Activated naive CD4-positive, alpha-beta T cell treated with anti-CD3 and anti-CD28 coated beads, Interleukin-2, amount 50 U/mL, for 16 hours (primary cell): ENCODE data around the gene ULK3.

Experiments
- DNase-seq: peaks from one replicate; pipeline ENCODE4 v3.0.0-alpha.2; 2020

The ULK3 gene

DNA sequence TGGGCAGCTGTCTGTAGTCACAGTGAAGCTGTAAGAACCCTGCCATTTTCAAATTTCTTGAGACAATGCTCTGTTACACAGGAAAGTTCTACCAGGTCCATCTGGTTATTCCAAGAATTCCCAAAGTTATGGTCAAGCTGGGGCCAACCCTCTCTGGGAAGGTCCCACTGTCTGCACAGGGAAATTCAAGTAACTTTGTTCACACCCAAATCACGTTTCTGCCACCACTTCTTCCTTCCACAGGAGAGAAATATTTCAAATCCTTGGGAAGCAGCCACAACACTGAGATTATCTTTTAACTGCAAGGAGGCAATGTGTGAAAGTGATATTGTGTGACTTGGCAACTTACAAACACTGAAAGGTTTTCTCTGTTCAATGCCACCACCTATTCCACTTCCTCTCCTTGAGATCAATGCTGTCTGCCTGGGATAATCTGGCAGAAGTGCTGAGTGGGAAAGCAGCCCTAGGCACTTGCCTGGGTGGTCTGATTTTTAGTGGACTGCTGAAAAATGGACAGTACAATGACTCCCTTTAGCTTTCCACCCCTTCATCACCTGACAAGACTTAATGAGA lies 24.6 kb upstream of the ULK3 start:
- no peak for DNase-seq

DNA sequence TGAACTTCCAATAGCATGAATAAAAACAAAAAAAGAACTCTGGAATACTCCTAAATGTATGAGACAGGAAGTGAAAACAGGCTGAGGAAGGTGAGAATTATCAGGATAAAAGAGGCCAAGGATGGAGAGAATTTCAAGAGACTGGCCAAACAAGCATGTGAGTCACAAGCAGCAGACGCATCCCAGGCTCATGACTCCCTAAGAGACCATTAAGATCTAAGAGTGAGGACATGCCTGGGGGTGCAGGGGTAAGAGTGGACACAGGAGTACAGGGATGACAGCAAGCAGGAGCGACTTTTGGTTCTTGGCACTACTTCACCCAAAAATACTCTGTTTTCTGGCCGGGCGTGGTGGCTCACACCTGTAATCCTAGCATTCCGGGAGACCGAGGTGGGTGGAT lies 23.1 kb upstream of the ULK3 start:
- DNase-seq, result no peak

DNA sequence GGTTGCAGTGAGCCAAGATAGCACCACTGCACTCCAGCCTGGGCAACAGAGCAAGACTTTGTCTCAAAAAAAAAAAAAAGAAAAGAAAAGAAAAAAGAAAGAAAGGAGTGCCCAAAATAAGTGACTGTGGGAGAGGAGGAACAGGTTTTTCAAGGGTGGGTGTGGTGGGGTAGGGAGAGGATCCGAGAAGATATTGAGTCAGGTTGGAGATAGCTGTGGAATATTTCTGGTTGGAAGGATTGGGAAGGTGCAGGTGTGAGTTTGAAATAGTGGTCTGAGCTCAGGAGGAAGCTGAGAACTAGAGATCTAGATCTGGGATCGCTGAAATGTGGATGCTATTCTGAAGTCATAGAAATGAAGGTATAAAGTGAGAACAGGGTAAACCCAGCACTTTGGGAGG lies 22.4 kb upstream of the ULK3 start:
- no peak for DNase-seq

DNA sequence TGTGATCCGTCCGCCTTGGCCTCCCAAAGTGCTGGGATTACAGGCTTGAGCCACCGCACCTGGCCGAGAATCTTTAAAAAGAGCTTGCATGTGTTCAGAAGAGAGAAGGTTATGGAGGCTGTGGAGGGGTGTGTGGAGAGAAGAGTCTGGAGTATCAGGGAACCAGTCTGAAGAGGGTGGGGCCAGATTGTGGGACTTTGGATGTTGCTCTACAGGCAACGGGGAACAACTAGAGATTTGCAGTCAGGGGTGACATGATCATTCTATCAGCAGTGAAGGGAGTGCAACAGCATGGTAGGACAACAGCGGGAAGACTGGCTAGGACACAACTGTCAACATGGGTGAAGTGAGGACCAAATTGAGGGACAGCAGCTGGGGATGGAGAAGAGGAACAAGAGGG lies 21.3 kb upstream of the ULK3 start:
- no peak for DNase-seq

DNA sequence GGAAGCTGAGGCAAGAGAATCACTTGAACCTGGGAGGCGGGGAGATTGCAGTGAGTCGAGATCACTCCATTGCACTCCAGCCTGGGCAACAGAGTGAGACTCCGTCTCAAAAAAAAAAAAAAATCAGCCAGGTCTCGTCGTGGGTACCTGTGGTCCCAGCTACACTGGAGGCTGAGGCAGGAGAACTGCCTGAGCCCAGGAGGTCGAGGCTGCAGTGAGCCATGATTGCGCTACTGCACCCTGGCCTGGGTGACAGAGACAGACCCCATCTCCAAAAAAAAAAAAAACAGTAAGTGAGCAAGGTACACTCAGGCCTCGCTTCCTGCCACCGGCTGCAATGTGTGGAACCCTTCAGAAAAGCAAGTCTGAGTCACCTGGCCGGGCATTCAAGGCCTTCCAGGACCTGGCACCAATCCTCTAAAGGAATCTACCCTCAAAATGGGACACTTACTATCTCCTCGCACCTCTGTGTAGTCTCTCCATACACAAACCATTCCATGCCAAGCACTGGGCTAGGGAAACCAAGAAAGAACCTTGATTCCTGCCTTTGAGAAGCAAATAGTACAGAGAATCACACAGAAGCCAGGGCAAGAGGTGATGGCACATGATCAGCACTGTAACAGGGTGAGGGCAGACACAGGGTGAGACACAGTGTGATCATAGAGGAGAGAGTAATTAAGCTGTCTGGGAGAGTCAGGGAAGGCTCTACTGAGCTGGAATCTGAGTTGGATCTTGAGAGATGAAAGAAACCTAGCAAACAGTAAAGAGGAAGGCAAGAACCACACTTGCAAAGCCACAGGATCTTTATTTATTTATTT lies 20.5 kb upstream of the ULK3 start:
- no peak for DNase-seq

DNA sequence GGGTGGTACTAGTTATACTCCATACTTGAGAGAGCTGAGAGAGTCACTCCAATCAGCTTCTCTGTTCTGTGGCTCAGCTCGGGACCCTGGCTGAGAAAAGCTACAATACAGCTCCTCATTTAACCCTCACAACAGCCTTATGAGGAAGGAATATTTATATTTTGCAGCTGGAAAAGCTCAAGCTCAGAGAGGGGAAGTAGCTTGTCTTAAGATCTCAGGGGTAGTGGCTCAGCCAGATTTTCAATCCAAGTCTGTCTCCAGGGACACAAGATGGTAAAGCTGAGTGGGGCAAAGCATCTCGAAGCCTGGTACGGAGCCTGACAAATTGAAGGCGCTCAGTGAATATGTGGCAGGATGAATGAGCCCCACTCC lies 15.4 kb upstream of the ULK3 start:
- no peak for DNase-seq

DNA sequence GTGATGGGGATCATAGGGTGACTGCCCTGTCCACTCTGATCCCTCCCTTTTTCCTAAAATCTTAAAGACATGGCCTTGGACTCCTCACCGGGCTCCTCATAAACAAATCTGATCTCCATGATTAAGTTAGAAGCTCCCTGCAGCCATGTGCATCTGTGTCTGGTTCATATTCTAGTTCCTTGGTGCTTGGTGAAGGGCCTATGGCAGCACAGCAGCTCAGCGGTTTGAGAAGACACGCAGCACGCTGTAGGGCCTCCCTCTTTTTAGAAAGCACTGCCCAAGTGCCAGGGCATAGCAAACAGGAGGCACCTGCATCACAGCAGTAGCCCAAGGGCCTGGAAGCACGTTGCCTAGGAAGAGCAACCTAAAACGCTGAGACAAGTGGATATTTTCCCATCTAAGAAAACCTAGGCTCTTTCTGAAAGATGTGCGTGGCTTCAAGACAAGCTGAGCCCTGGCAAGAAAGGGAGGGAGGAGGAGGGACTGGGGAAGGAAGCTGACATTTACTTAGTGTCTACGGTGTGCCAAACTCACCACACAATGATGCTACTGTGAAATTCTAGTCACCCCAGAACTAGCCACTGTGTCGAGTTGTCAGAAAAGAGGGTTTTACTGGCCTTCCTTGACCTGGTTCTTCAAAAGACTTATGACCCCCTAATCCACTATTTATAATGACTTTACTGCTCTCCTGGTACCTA lies 14.9 kb upstream of the ULK3 start:
- DNase-seq, result no peak

DNA sequence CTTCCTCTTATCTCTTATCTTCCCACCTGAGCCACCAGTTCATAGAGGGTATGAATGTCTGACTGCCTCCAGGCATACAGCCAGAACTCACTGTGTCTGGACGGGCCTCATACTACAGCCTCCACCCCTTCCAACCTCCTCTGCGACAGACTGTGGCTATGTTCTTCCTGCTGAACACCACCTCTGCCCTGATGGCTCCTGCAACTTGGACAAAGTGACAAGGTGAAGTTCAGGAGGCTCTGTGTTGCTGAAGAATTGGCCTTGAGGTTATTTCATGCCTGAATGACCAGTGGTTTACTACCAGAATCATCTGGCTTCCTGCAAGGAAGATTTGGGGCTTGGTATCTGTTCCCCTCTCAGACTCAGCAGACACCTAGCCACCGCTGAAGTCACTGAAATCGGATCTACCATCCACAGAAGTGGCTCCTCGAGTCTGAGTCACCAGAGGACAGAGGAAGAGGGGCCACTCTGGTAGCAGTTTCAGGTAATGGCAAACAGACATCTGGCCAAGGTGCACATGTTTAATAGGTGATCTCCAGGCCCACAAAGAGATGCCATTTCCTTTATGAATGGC lies 14.2 kb upstream of the ULK3 start:
- no peak for DNase-seq

DNA sequence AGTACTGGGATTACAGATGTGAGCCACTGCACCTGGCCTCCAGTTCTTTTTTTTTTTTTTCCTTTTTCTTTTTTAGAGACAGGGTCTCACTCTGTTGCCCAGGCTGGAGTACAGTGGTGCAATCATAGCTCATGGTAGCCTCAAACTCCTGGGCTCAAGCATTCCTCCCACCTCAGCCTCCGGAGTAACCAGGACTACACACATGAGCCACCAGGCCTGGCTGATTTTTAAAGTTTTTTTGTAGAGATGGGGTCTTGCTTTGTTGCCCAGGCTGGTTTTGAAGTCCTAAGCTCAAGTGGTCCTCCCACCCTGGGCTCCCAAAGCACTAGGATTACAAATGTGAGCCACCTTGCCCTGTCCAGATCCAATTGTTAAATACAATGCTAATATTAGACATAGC lies 13.6 kb upstream of the ULK3 start:
- DNase-seq, result no peak

DNA sequence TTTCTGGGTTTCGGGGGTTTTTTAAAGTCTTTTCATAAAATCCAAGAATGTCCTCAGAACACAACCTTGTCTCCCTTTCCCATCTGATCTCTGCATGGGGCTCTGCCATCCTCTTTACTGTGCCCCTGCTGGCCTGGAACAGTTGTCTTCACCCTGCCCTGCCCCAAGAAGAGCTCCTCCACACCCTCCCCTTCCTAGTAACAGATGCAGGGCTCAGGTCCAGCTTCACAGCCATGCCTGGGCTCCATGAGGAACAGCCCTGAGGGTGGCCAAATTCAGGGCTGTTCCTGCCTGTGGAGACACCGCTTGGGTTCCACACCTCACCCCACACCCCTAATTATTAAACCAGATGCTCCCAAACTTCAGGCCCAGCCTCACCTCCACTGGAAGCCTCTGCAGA lies 12.9 kb upstream of the ULK3 start:
- no peak for DNase-seq

DNA sequence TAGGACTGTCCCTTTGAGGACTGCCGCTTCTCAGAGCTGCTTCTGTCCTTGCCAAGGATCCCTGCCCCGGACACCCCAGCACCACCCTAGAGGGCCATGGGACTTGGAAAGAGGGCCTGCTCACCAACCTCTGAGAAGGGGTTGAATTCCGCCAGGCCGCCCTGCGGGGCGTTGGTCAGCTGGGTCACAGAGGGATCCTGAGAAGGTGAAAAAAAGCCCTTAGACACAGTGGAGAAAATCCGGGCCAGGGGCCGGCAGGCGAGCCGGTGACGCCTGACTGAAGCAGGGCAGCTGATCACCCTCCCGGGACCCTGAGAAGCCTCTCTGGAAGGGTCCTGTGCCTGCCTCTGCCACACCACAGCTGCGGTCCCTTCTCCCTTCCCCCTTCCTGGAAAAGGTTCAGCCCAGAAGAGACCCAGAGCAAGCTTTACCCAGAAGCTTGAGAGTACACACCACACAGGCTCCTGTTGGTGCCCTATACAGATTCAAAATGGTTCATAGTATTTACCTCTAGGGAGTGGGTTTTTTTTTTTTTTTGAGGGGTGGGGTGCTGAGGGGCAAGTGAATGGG lies 11.6 kb upstream of the ULK3 start:
- no peak for DNase-seq

DNA sequence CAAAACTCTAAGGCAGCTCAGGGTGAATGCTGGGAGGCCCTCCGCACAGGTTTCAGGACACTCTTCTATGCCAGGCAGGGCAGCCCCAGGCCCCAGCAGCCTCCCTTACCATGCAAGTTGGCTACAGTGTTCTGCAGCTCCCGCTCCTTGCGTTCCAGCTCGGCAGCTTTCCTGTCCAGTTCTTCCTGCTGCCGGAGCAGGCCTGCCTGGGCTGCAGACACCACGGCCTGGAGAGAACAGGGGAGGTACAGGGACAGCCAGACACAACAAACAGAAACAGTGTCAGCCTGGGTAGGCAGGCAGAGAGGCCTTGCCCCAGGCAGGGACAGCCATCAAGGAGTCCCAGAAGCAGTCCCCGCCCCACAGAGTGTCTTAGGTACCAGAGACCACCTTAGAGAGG lies 9.0 kb upstream of the ULK3 start:
- DNase-seq, result no peak

DNA sequence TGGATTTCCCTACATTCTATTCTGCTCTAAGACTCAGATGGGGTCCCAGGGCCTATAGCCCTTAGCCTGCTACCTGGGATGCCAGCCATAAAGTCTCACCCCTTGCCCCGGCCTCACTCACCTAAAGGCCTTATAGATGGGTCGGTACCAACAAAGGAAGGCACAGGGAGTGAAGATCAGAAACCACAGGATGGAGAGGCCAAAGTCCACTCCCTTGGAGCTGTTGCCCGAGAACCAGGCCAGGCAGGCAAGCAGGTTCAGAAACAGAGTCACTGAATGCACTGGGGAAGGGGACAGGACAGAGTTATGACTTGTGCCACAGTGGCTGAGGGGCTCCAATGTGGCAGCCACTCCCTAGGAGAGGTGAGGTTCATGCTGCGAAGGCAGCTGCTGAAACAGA lies 7.4 kb upstream of the ULK3 start:
- no peak for DNase-seq

DNA sequence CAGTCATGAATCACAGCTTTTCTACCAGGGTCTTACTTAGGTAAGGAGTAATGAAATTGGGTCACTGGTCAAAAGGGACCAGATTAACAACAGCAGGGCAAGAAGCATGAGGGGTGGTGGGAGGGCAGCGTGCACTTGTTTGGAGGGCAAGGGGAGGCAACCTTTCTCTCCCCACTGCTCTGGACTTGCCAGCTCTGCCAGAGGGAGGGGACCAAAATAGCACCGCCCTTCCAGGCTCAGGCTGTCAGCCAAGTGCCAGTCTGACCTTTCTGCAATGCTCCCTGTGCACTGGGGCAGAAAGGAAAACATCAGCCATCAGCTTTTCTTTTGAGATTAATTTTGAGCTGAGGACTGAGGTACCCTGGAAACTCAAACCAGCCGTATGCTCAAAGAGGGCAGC lies 4.5 kb upstream of the ULK3 start:
- DNase-seq, result no peak

DNA sequence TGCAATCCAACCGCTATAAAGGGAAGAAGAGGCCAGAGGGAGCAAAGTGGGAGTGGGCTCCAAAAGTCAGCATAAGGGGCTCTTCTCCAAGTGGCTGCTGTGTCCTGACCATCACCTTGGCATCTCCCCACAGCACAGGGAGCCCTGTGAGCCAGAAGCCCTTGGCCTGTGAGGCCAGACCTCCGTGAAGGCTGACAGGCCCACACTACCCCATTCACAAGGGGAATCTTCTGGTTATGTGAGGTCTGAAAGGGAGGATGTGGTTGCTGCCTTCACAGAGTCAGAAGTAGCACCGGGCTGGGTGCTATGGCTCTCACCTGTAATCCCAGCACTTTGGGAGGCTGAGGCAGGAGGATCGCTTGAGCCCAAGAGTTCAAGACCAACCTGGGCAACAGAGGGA lies 2.6 kb upstream of the ULK3 start:
- DNase-seq, result no peak

DNA sequence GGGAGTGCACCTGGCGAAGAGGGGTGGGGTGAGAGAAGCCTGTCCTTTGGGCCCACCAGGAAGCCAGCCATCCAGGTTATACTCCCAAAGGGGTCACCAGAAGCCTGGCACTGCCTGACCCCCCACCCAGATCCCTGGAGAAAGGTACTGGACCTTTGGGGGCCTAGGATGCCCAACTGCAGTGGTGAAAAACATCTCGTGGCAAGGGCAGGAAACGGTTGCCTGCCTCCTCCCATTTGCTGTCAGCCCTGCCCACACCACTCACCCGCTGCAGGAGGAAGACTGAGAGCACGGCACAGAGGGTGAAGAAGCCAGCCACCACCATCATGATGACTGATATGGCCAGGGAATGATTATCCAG lies 2.2 kb upstream of the ULK3 start:
- peak; percentile 62 for DNase-seq

DNA sequence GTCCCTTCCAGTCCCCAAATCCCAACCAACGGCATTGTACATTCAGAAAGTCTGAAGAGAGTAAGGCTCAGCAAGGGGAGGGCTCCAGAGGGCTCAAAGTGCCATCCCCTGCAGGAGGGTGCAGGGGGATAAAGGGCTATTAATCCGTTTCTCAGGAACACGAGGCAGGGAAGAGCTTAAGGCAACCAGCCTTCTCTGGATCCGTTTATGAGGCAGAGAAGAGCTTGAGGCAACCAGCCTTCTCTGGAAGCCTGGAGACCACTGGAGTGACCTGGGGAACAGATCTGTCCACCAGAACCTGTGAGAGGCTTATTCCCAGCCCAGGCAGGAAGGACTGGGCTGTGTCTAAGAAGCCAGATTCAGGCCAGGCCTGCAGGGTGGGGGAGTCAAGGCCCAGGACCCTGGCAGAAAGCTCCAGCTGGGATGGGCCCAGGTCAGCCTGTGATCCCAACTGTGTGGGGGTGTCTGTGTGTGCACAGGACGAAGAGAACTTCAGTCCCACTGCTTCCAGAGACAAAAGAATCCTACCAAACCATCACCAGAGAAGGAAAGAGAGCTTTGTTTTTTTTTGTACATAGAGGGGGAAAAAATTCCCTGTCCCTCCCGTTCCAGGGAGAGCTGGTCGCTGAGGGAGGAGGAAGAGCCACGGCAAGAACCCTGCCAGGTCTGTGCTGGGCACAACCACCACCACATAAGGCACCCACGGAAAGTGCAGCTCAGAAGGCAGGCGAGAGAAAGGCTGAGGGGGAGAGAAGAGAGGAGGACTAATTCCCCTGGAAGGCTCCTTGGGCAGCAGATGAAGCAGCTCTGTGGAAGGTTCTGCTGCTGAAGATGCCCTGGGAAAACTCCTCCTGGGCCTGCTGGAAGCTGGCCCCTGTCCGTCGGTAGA lies 1.6 kb upstream of the ULK3 start:
- DNase-seq, result no peak

DNA sequence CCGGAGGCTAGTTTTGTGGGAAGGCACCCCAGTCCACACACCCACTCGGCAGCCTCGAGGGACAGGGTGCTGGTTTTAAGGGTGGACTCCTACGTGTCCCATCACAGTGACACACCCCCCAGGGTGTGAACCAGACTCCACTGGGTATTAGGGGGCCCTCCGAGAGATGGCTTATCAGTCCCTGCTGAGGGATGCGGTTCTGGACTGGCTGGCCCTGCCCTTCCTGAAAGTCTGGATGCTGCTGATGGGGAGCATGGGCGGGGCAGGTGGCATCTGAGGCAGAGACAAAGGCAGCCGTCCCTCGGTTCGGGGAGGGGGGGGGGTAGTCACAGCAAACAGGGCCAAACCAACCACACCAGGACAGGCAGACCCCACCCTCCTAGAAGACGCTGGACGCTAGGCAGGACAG lies 939 bp upstream of the ULK3 start:
- no peak for DNase-seq

DNA sequence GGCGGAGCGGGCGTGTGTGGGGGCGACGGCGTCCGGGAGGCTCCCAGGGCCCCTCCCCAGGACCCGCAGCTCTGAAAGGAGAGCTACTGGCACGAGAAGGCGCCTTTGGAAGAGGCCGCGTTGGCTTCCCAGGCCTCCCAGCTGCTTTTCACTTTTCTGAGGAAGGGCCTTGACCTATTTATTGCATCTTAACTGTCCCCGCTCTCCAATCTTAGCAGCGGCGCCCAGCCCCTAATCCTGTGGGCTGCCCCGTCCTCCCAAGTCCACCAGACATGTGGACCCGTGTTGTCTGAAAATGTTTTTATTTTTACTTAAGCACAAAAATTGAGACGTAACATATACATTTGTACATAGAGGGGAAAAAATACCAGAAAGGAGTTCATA lies 481 bp upstream of the ULK3 start:
- no peak for DNase-seq

DNA sequence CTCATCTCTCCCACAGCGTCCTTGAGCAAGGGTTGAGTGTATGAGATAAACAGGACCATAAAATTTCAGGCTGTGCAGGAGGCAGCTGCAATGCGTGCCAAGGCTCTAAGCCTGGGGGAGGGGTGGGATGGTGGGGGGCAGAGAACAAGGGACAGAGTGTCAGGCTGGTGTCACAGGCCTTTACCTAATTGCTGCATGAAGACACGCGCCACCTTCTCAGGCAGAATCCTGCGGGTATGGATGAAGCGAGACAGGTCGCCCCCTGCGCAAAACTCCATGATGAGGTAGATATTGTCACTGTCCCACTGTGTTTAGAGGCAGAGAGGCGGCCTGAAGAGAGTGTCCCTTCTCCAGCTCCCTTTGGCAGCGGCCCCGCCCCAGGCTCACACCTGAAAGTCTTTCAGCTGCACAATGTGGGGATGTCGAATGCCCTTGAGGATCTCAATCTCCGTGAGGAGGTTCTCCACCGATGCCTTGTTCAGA lies 1.0 kb downstream of the ULK3 start:
- no peak for DNase-seq

DNA sequence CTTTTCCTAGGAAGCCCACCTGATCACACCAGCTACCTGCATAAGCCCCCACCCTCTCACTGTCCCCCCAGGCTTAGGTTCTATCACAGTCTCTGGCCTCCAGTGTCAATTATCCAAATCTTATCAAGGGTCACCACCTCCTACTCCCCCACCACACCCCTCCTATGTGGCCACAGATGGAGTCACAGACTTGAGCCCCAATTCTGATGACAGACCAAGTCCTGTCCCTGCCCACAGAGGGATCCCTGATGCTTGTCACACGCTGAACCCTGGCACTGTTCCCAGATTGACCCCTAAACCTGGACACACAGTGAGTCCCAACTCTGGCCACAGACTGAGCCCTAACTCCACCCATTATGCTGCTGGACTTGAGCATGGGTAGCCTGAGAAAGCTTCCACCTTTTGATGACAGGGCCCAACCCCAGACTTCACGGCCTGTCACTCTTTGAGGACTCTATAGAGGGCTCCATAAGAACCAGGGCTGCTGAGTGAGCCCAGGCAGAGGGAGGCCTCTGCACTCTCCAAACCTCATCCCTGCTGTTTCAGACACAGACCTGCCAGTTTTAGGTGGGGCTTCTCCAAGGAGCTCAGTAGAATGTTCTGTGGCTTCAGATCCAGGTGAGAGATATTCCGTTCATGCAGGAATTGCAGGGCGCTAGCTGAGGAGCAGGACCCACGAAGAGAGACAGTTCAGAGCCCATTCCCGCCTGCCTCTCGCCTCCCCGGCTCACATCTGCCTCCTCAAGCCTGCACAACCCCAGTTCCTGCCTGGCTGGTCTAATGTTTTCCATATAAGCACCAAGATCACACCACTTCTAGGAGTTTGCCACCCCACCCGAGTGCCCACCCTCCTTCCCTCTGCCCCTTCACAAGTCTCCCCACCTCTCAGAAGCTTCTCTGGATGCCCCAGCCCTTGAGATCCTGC lies 1.8 kb downstream of the ULK3 start:
- no peak for DNase-seq
